ENCODE results near the gene ROR1.

The ROR1 gene

GRCh38 chr1:63937461-63938022, 163.7 kb downstream of the ROR1 start:
- no peak for DNase-seq (ENCODE audit: low spot score)

DNA sequence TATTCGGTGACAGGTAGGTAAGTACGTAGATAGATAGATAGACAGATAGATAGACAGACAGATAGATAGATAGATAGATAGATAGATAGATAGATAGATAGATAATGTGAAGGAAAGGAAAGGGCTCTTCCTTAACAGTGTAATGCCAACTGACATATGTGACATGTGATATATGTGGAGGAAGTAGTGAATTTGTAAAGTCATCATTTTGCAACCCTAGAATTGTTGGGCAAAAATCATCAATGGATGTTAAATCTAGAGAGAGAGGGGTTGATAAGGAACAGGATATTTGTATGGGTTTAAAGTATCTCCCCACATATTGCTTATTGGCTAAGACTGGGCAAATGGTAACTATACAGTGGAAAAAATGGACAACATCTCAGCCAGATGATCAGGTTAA, 166.6 kb downstream of the ROR1 start:
- no peak for DNase-seq (ENCODE audit: low spot score)

GRCh38 chr1:63943393-63943792, 169.6 kb downstream of the ROR1 start:
- DNase-seq (ENCODE audit: low spot score): no peak

DNA sequence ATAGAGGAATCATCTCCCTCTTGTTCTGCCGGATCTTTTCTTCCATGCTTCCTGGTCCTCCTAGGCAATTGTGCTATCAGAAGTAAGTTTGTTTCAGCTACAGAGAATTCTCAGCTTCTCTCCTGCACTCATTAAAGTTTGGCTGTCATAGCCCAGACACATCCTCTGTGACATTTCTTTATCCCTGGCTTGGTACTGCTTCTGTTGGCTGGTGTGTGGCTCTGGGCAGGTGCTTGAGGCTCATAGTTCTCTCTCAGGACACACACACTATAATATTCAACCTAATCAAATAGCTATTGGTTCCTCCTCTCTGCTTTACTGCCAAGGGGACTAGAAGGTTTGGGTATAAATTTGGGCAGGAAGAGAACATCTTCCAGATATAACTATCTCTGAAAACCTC, 172.1 kb downstream of the ROR1 start:
- DNase-seq (ENCODE audit: low spot score): no peak

- no peak for DNase-seq (ENCODE audit: low spot score)
These were observed 173.2 kb downstream of the ROR1 start for GRCh38 chr1:63946866-63947491.

GRCh38 chr1:63947904-63948303, 174.1 kb downstream of the ROR1 start:
- no peak for DNase-seq (ENCODE audit: low spot score)

DNA sequence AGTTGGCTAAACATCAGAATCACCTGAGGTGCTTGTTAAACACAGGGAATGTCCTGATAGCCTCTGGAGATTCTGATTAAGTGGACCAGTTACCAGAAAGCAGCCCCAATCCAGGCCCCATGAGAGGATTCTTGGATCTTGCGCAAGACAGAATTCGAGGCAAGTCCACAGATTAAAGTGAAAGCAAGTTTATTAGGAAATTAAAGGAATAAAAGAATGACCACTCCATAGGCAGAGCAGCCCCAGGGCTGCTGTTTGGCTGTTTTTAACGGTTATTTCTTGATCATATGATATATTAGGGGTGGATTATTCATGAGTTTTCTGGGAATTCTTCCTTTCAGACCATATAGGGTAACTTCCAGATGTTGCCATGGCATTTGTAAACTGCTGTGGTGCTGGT, 176.2 kb downstream of the ROR1 start:
- DNase-seq (ENCODE audit: low spot score): no peak

- DNase-seq (ENCODE audit: low spot score): no peak
These were observed 177.5 kb downstream of the ROR1 start for GRCh38 chr1:63951059-63951946.

DNA sequence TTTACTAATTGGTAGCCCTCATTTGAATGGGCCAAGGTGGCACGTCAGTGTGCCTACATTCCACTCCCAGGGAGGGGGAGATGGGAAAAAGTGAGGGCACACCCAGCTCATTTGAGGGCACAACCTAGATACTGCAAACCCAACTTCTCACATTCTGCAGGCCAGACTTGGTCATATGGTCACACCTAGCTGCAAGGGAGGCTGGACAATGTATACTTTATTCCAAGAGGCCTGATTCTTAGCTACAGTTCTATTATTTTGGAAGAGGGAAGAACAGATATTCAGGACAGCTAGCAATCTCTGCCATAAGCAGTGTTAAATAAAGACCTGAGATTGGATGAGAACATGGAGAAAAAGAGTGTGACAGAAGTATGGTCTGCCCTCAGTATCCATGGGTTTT, 180.4 kb downstream of the ROR1 start:
- DNase-seq (ENCODE audit: low spot score): no peak

- no peak for DNase-seq (ENCODE audit: low spot score)
These were observed 181.7 kb downstream of the ROR1 start for GRCh38 chr1:63955370-63956145.

DNA sequence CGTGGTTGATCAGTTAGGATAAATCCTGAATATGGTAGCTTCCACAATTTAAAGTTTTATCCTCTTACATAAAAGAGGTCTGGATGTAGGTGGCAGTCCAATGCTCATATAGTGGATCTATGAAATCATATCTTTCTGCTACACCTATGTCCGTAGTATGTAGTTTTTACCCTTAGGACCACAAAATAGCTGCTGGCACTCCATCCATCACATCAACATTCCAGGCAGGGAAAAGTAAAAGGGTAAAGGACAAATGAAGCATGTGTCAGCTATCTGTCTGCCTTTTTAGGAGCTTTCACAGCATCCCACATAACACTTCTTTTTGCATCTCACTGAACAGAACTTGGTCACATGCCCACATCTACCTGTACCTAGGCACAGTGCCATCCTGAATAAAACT, 184.7 kb downstream of the ROR1 start:
- DNase-seq (ENCODE audit: low spot score): no peak

GRCh38 chr1:63960326-63960725, 186.5 kb downstream of the ROR1 start:
- no peak for DNase-seq (ENCODE audit: low spot score)

GRCh38 chr1:63966016-63966415, 192.2 kb downstream of the ROR1 start:
- DNase-seq (ENCODE audit: low spot score): no peak

DNA sequence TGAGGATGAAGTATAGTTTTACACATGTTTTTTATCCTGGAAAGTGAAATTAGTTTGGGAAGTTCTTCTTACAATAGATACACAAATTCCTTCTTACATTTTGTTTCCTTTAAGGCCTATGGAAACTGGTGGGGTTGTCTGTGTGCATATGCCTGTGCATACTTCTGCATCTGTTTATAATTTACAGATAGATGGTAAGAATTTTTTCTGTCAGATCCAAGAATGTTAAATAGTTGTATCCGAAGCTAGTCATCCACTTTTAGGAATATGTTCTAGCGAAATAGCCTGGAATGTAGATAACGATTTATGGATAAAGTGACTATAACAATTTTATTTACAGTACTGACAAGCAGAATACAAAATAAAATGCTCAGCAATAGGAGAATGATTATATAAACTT, 194.1 kb downstream of the ROR1 start:
- DNase-seq (ENCODE audit: low spot score): no peak

DNA sequence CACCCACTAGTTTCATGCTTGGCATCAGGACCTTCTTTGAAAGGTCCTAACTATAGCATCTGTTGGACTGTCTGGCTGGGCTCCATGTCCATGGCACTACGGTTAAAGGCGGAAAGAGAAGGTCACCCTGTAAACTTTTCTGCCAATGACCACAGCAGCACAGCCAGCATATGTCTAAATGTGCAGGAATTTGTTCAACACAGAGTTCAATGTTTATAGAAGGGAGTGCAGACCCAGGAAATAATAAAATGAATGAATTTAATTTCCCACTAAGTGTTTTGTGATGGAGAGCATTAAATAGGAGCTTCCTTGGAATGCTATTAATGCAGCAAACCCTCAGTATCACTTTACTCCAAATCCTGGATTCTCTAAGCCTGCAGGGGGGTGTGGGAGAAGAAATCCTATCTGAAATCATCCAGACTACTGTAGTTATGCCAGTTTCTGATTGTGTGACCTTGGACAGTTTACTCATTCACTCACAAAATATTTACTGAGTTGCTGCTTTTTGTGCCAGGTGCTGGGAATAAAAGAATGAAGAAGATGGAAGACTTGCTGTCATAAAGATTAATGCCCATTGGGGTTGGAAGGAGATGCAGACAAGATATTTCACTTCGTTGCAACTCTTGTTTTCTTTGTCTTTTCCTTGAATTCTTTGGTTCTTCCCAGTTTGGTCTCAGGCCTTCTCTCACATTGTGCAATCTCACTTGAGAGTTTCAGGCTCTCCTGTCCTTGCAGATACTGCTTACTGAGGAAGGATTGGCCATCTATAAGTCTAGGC, 195.0 kb downstream of the ROR1 start:
- DNase-seq (ENCODE audit: low spot score): no peak

DNA sequence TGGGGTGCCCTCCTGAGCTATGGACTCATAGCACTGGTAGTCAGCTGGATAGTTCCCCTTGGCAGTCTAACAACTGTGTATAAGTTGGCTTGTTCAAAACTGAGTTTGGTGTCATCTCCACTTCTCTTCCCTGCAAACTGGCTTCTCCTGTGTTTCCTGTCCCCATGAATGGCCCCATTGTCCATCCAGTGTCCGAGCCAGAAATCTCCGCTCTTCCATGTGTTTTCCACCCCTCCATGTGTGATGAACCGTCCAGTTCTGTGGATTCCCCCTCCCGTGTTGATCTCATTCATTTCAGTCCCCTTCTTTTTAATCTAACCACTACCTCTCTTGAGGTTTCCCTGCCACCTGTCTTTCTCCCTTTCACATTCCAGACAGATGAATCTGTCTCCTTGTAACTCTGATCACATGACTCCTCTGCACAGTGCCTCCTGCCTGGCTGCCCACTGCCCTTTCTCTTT, 195.7 kb downstream of the ROR1 start:
- no peak for DNase-seq (ENCODE audit: low spot score)

GRCh38 chr1:63971557-63971956, 197.7 kb downstream of the ROR1 start:
- DNase-seq (ENCODE audit: low spot score): no peak

GRCh38 chr1:63973005-63973419, 199.2 kb downstream of the ROR1 start:
- DNase-seq (ENCODE audit: low spot score): no peak

DNA sequence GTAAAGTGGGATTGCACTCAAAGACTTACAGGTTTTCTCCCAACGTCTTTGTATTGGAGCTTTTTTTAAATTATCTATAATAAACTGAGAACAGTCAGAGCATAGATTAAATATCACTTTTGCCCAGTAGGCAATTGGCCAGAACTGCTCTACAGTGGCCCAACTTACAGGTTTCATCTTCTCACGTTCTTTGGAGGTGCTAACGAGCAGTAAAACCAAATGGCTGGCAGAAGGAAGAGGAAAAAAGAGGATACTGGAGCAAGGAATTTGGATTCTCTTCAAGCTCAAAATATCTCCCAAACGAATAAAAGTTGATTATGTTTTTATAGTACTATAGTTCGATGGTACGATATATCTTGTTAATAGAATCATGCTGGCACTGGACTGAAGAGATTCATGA, 201.1 kb downstream of the ROR1 start:
- DNase-seq (ENCODE audit: low spot score): no peak

- no peak for DNase-seq (ENCODE audit: low spot score)
These were observed 201.7 kb downstream of the ROR1 start for GRCh38 chr1:63975481-63975880.

DNA sequence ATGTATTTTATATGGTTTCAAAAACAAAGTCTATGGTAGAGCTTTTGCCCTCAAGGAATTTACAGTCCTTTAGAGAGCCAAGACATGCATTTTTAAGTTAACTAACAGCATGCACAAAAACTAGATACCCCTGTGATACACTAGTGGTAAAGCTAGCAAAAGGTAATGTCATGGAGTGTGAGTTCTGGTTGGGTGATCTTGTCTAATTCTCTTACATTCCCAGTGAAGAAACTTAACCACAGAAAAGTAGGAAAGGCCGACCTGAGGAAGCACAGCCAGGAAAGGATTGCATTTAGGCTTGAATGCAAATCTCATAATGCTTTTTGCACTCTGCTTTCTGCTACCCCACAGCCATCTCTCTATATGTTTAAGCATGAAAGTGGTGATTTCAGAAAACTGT, 202.2 kb downstream of the ROR1 start:
- DNase-seq (ENCODE audit: low spot score): no peak

- DNase-seq (ENCODE audit: low spot score): no peak
These were observed 203.6 kb downstream of the ROR1 start for GRCh38 chr1:63977466-63977865.

Data from HuH-7 (cell line).